ENCODE data around the gene CPNE9.

Gene CPNE9

GRCh38 chr3:9777694-9778021 lies 74.0 kb downstream of the CPNE9 start:
- no peak overlapping the region for H3K4me3 ChIP-seq (ENCODE audit: low read depth, low read length)
- TF ChIP-seq, protein P1, sequence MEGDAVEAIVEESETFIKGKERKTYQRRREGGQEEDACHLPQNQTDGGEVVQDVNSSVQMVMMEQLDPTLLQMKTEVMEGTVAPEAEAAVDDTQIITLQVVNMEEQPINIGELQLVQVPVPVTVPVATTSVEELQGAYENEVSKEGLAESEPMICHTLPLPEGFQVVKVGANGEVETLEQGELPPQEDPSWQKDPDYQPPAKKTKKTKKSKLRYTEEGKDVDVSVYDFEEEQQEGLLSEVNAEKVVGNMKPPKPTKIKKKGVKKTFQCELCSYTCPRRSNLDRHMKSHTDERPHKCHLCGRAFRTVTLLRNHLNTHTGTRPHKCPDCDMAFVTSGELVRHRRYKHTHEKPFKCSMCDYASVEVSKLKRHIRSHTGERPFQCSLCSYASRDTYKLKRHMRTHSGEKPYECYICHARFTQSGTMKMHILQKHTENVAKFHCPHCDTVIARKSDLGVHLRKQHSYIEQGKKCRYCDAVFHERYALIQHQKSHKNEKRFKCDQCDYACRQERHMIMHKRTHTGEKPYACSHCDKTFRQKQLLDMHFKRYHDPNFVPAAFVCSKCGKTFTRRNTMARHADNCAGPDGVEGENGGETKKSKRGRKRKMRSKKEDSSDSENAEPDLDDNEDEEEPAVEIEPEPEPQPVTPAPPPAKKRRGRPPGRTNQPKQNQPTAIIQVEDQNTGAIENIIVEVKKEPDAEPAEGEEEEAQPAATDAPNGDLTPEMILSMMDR (IDR thresholded peaks at IDR 0.05; ENCODE audit: low read depth, low read length) = no peak

- no peak overlapping the region for H3K4me3 ChIP-seq (ENCODE audit: low read depth, low read length)
- TF ChIP-seq, protein P1 (IDR thresholded peaks at IDR 0.05; ENCODE audit: low read depth, low read length) = no peak
Observed at GRCh38 chr3:9778143-9779074, 74.8 kb downstream of the CPNE9 start.

DNA sequence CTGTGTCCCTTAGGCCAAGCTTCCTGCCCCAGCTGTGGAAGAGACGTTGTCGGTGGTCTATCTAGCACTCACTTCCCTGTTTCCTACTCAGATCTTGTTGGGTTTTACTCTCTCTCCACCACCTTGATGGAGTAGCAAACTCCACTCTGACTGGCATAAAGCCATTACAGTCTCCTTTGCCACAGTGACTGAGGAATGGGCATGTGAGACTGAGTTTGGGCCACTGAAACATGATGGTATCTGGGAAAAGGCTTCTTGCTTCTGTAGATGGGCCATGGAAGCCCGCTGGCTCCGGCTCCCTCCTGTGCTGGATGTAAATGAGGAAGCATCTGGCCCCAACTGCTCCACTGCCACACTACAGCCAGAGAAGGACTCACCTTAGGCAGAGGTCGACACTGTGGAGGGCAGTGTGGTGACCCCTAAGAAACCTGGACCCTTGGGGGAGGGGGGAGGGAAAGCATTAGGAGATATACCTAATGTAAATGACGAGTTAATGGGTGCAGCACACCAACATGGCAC lies 75.5 kb downstream of the CPNE9 start:
- no peak overlapping the region for H3K4me3 ChIP-seq (ENCODE audit: low read depth, low read length)
- TF ChIP-seq, protein P1 (IDR thresholded peaks at IDR 0.05; ENCODE audit: low read depth, low read length) = no peak

Data from WI38 (cell line).